ENCODE data around the gene INTS11. TPM values are rescaled to one million over a fixed set of nuclear protein-coding genes. Genes with fewer than 3 reads are reported as not detected.
A peak's percentile ranks its signal among the peaks of the same experiment; 100 is the strongest.

Gene INTS11
- 317 and 866 TPM in 2 replicates for total RNA-seq (2011; cell fraction: chromatin; rRNA removed; ENCODE audit: low replicate concordance)
- 565 and 578 TPM in 2 replicates for total RNA-seq (2011; cell fraction: nucleolus; rRNA removed)
- total RNA-seq (2011; cell fraction: nucleoplasm; rRNA removed): 402 and 440 TPM in 2 replicates
- 151 and 179 TPM in 2 replicates for total RNA-seq (2014; rRNA removed)
- 62.1 and 77.4 TPM in 2 replicates for total RNA-seq (2014; rRNA removed; fragmentation: Illumina TruSeq; extraction: Trizol)
- 85.4 and 88.8 TPM in 2 replicates for total RNA-seq (2015; rRNA removed; fragmentation: Illumina TruSeq; extraction: Trizol)
- total RNA-seq (2021): 153 and 164 TPM in 2 replicates
- polyA plus RNA-seq (2011; rRNA removed): 110 and 164 TPM in 2 replicates
- 195 and 300 TPM in 2 replicates for polyA plus RNA-seq (2011; cell fraction: cytosol; rRNA removed)
- 663 and 798 TPM in 2 replicates for polyA plus RNA-seq (2011; cell fraction: nucleus; rRNA removed)
- polyA plus RNA-seq (2012): 151 and 204 TPM in 2 replicates
- polyA plus RNA-seq (2014; fragmentation: Illumina TruSeq; extraction: Trizol): 143 and 151 TPM in 2 replicates
- polyA plus RNA-seq (2014; fragmentation: Nextera tagmentation; extraction: Ambion mirVana): 10 to 100 TPM in 1 of 2 experiments, 1 to 10 TPM in 1; 3.6 to 11.8 TPM
- 183 TPM in 2 replicates for polyA plus RNA-seq (2014; rRNA removed)
- 68.4 and 103 TPM in 2 replicates for polyA minus RNA-seq (2011; rRNA and poly(A)+ RNA removed)
- 79.6 and 101 TPM in 2 replicates for polyA minus RNA-seq (2011; cell fraction: cytosol; rRNA and poly(A)+ RNA removed)
- polyA minus RNA-seq (2011; cell fraction: nucleus; rRNA and poly(A)+ RNA removed): 108 and 123 TPM in 2 replicates
- Bru-seq, nascent RNA: percentile 77 among the genes with signal in this experiment
- BruChase-seq, experiment 1, labeled RNA remaining after a 2-hour chase: percentile 73 among the genes with signal in this experiment
- BruChase-seq, experiment 2, labeled RNA remaining after a 6-hour chase: percentile 83 among the genes with signal in this experiment
- long read RNA-seq, experiment 1, transcript INTS11-205 (4 exons, 1,104 nt): minor isoform, 10 of 463 reads
- long read RNA-seq, experiment 1, transcript INTS11-222 (3 exons, 932 nt): minor isoform, 5 of 463 reads
- long read RNA-seq, experiment 1, transcript INTS11-208 (17 exons, 2,148 nt): major isoform, 168 of 463 reads
- long read RNA-seq, experiment 1, partial matches to known transcripts: 199 of 463 reads
- long read RNA-seq, experiment 1, other reads (novel, unspliced or antisense): 77 of 463 reads
- long read RNA-seq, experiment 2, transcript INTS11-205 (4 exons, 1,104 nt): minor isoform, 9 of 176 reads
- long read RNA-seq, experiment 2, transcript INTS11-222 (3 exons, 932 nt): minor isoform, 5 of 176 reads
- long read RNA-seq, experiment 2, transcript INTS11-208 (17 exons, 2,148 nt): major isoform, 53 of 176 reads
- long read RNA-seq, experiment 2, partial matches to known transcripts: 42 of 176 reads
- long read RNA-seq, experiment 2, other reads (novel, unspliced or antisense): 64 of 176 reads
- long read RNA-seq, experiment 3, transcript INTS11-208 (17 exons, 2,148 nt): major isoform, 104 of 140 reads
- long read RNA-seq, experiment 3, transcript INTS11-205 (4 exons, 1,104 nt): minor isoform, 6 of 140 reads
- long read RNA-seq, experiment 3, partial matches to known transcripts: 18 of 140 reads
- long read RNA-seq, experiment 3, other reads (novel, unspliced or antisense): 9 of 140 reads

DNA sequence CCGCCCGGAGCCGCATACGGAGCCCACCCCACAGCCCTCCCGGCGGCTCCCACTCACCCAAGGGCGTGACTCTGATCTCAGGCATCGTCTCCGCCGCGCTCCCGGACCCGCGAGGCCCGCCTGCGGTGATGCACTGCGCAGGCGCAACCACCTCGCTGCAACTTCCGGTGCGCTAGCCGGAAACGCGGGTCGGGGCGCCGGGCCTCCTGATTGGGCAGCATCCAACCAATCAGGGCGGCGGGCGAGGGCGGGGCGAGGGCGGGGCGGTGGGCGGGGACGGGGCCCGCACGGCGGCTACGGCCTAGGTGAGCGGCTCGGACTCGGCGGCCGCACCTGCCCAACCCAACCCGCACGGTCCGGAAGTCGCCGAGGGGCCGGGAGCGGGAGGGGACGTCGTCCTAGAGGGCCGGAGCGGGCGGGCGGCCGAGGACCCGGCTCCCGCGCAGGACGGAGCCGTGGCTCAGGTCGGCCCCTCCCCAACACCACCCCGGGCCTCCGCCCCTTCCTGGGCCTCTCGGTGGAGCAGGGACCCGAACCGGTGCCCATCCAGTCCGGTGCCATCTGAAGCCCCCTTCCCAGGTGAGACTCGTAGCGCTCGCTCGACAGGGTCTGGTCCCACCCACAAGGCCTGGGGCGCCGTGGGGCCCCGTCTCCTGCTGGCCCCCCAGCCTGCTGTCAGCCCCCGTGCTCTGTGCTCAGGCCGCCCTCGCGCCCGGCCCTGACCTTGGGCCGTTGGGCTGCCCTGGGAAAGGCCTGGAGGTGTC, at the start of gene INTS11, which contains the start of gene CPTP:
TSS of gene INTS11 (minus strand) at position 137 of the 764 bp plus-strand sequence. CDS start at position 85, 52 bp downstream.
TSS of gene CPTP (plus strand) at position 279 of the 764 bp plus-strand sequence. CDS start 2,109 bp downstream, outside the sequence.
- Histone ChIP-seq H3K4me2 (ENCODE audit: insufficient read depth, low read length) (peak within 1 kb of the TSS; percentile 85), H3K79me2 (ENCODE audit: control insufficient read depth, insufficient read depth, low read length) (peaks cover 63% of the 10 kb centered on the region), H2AFZ (ENCODE audit: low read depth, low read length) (peak within 1 kb of the TSS; percentile 86), H4K20me1 (replicated peaks; ENCODE audit: control insufficient read depth, insufficient read depth, low read length) (peaks cover 13% of the 10 kb centered on the region; the same call in 1 of the 2 replicates), H3K9me1 (ENCODE audit: control insufficient read depth, insufficient read depth, low read length) (peaks cover 8% of the 10 kb centered on the region), H3K4me3 (peak within 1 kb of the TSS; percentile 99), H3K4me1 (replicated peaks in 1 of 2; ENCODE audit: control insufficient read depth in 2 of 2, insufficient read depth in 2 of 2, low read length in 2 of 2) (peaks cover 16 to 90% of the 10 kb centered on the region in 2 experiments), H3K9ac (ENCODE audit: insufficient read depth in 1 of 2, low read depth in 2 of 2, low read length in 2 of 2) (peak within 1 kb of the TSS; percentile 93 to 99), H3K27me3 (ENCODE audit: control insufficient read depth in 2 of 2, insufficient read depth in 2 of 2, low read length in 2 of 2) (no peaks in the 10 kb centered on the region), H3K36me3 (ENCODE audit: control insufficient read depth, insufficient read depth, low read length) (peaks cover 48% of the 10 kb centered on the region; the same call in 1 of the 3 replicates), H3K27ac (ENCODE audit: extremely low read depth, low read depth, low read length) (peak within 1 kb of the TSS; percentile 89), H3K9me3 (replicated peaks; ENCODE audit: control insufficient read depth, insufficient read depth, low read depth, low read length) (peaks cover 1% of the 10 kb centered on the region; the same call in 1 of the 2 replicates)
- DNase-seq (ENCODE audit: extremely low read depth in 1 of 4, low spot score in 3 of 4): peak; percentile 97 to 99 (median 98)
- BruUV-seq (replicated peaks): no TSS peak
- CTCF ChIA-PET (ENCODE audit: low intra/inter-chr PET ratio): no interaction called here
- WGBS (ENCODE audit: insufficient coverage, low coverage, missing lambda C conversion rate): 2% methylated on average over 55 of the region's 84 CpGs
- peak; percentile 92 for ATAC-seq
- intact Hi-C loops (cut with micrococcal nuclease): loop anchor here (2.0 to 5.0 kb wide), 2 partner anchors 16 to 53 kb away; partner anchors contain the start of genes AURKAIP1 and PUSL1
- in situ Hi-C loops (cut with MboI): no loop called here
- peak; percentile 90 for FAIRE-seq
- POLR2A ChIA-PET: interaction anchor here (0.6 to 2.1 kb wide), 5 partner anchors 10 to 244 kb away, joined by 3 to 6 read pairs (median 5); no protein-coding TSS in a partner anchor
- peak; percentile 71 for TF ChIP-seq CREM (IDR thresholded peaks at IDR 0.05; ENCODE audit: low read depth)
- TF ChIP-seq MYC (IDR thresholded peaks at IDR 0.05; ENCODE audit: low read depth, low read length): peak; percentile 75
- 0 out of 2 replicates have a peak, but pooled peaks have one; percentile 40 for TF ChIP-seq MYC (CRISPR knock-in tag; IDR thresholded peaks at IDR 0.05; ENCODE audit: borderline replicate concordance, low read depth)
- peak; percentile 77 for TF ChIP-seq SAP30 (IDR thresholded peaks at IDR 0.05; ENCODE audit: borderline replicate concordance, insufficient read depth, low read depth, low read length, poor library complexity, severe bottlenecking)
- no peak for TF ChIP-seq HIVEP1 (CRISPR knock-in tag; IDR thresholded peaks at IDR 0.05)
- TF ChIP-seq, protein P1, sequence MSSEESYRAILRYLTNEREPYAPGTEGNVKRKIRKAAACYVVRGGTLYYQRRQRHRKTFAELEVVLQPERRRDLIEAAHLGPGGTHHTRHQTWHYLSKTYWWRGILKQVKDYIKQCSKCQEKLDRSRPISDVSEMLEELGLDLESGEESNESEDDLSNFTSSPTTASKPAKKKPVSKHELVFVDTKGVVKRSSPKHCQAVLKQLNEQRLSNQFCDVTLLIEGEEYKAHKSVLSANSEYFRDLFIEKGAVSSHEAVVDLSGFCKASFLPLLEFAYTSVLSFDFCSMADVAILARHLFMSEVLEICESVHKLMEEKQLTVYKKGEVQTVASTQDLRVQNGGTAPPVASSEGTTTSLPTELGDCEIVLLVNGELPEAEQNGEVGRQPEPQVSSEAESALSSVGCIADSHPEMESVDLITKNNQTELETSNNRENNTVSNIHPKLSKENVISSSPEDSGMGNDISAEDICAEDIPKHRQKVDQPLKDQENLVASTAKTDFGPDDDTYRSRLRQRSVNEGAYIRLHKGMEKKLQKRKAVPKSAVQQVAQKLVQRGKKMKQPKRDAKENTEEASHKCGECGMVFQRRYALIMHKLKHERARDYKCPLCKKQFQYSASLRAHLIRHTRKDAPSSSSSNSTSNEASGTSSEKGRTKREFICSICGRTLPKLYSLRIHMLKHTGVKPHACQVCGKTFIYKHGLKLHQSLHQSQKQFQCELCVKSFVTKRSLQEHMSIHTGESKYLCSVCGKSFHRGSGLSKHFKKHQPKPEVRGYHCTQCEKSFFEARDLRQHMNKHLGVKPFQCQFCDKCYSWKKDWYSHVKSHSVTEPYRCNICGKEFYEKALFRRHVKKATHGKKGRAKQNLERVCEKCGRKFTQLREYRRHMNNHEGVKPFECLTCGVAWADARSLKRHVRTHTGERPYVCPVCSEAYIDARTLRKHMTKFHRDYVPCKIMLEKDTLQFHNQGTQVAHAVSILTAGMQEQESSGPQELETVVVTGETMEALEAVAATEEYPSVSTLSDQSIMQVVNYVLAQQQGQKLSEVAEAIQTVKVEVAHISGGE (CRISPR knock-in tag; IDR thresholded peaks at IDR 0.05): peak in 1 of 3 experiments; percentile 59; a peak in 3 of 6 replicates
- TF ChIP-seq ELF1 (tag; IDR thresholded peaks at IDR 0.05): peak; percentile 73
- peak; percentile 93 for TF ChIP-seq GABPB1 (CRISPR knock-in tag; IDR thresholded peaks at IDR 0.05)
- TF ChIP-seq CSDE1 (IDR thresholded peaks at IDR 0.05): no peak

Measured in K562 (cell line).